ENCODE measurements around the gene MCC.

DNA sequence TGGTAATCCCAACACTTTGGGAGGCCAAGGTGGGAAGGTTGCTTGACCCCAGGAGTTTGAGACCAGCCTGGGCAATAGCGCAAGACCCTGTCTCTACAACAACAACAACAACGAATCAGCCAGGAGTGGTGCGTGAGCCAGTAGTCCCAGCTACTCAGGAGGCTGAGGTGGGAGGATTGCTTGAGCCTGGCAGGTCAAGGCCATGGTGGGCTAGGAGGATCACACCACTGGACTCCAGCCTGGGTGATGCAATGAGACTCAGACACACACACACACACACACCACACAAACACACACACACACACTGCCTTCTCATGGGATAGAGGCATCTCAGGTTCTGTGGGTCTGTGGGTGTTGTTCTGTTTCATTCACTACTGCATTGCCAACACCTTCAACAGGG is 396.6 kb downstream of the MCC start:
- no peak for TF ChIP-seq EP300 (IDR thresholded peaks at IDR 0.05)
- no peak for TF ChIP-seq ESRRA (IDR thresholded peaks at IDR 0.05; ENCODE audit: borderline replicate concordance, low read length)
- TF ChIP-seq, protein P1, sequence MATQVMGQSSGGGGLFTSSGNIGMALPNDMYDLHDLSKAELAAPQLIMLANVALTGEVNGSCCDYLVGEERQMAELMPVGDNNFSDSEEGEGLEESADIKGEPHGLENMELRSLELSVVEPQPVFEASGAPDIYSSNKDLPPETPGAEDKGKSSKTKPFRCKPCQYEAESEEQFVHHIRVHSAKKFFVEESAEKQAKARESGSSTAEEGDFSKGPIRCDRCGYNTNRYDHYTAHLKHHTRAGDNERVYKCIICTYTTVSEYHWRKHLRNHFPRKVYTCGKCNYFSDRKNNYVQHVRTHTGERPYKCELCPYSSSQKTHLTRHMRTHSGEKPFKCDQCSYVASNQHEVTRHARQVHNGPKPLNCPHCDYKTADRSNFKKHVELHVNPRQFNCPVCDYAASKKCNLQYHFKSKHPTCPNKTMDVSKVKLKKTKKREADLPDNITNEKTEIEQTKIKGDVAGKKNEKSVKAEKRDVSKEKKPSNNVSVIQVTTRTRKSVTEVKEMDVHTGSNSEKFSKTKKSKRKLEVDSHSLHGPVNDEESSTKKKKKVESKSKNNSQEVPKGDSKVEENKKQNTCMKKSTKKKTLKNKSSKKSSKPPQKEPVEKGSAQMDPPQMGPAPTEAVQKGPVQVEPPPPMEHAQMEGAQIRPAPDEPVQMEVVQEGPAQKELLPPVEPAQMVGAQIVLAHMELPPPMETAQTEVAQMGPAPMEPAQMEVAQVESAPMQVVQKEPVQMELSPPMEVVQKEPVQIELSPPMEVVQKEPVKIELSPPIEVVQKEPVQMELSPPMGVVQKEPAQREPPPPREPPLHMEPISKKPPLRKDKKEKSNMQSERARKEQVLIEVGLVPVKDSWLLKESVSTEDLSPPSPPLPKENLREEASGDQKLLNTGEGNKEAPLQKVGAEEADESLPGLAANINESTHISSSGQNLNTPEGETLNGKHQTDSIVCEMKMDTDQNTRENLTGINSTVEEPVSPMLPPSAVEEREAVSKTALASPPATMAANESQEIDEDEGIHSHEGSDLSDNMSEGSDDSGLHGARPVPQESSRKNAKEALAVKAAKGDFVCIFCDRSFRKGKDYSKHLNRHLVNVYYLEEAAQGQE (IDR thresholded peaks at IDR 0.05): no peak
- no peak for TF ChIP-seq RAD21 (conservative IDR thresholded peaks at IDR 0.05 in 1 of 2, IDR thresholded peaks at IDR 0.05 in 1 of 2)
- TF ChIP-seq, protein P2, sequence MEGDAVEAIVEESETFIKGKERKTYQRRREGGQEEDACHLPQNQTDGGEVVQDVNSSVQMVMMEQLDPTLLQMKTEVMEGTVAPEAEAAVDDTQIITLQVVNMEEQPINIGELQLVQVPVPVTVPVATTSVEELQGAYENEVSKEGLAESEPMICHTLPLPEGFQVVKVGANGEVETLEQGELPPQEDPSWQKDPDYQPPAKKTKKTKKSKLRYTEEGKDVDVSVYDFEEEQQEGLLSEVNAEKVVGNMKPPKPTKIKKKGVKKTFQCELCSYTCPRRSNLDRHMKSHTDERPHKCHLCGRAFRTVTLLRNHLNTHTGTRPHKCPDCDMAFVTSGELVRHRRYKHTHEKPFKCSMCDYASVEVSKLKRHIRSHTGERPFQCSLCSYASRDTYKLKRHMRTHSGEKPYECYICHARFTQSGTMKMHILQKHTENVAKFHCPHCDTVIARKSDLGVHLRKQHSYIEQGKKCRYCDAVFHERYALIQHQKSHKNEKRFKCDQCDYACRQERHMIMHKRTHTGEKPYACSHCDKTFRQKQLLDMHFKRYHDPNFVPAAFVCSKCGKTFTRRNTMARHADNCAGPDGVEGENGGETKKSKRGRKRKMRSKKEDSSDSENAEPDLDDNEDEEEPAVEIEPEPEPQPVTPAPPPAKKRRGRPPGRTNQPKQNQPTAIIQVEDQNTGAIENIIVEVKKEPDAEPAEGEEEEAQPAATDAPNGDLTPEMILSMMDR (IDR thresholded peaks at IDR 0.05): no peak
- TF ChIP-seq BHLHE40 (IDR thresholded peaks at IDR 0.05; ENCODE audit: low read depth, low read length): no peak
- TF ChIP-seq NFE2L2 (conservative IDR thresholded peaks at IDR 0.05; ENCODE audit: low read length): no peak

Measured in A549 (cell line).